Upper lobe of right lung (tissue), 1 donor: ENCODE results near the gene SECTM1. TPM values are rescaled to one million over a fixed set of nuclear protein-coding genes. Genes with fewer than 3 reads are reported as not detected.

Experiments used
- ATAC-seq: fragments of 200-7000 bp; cut with Tn5 transposase; one replicate; pipeline ENCODE4 v1.9.1; 2020; ENCODE audit warnings: mild to moderate bottlenecking, moderate library complexity
- DNase-seq: peaks from one replicate; pipeline ENCODE4 v3.0.0-alpha.2; 2020
- H3K27ac ChIP-seq: fragments of 200-600 bp; one replicate; pipeline ENCODE4 v1.8.0; 2022
- H3K27me3 ChIP-seq: fragments of 200-600 bp; one replicate; pipeline ENCODE4 v1.8.0; 2022; ENCODE audit warnings: mild to moderate bottlenecking
- H3K36me3 ChIP-seq: fragments of 200-600 bp; one replicate; pipeline ENCODE4 v1.8.0; 2022
- H3K4me1 ChIP-seq: fragments of 200-600 bp; one replicate; pipeline ENCODE4 v1.8.0; 2022
- H3K4me3 ChIP-seq: fragments of 200-600 bp; one replicate; pipeline ENCODE4 v1.8.0; 2022; ENCODE audit warnings: mild to moderate bottlenecking
- H3K9me3 ChIP-seq: fragments of 200-600 bp; one replicate; pipeline ENCODE4 v1.8.0; 2022
- intact Hi-C: fragments of 100-400 bp; cut with DNase I; formaldehyde crosslinking; loops from one replicate; pipeline ENCODE4 v1.11.0; 2022
- total RNA-seq: library from RNA; stranded (reverse); fragmentation: NEBNext Ultra II Directional; extraction: Animal tissue kit (Norgen Biotek cat#: 25700); gene quantifications from one replicate; pipeline ENCODE4 v1.2.1, GENCODE V29; 2021
- TF ChIP-seq, protein P1 (sequence below): fragments of 200-600 bp; IDR thresholded peaks from one replicate; pipeline ENCODE4 v1.8.0; 2022; ENCODE audit warnings: antibody characterized with exemption
- donor health status: DM: no; HTN: yes; CAD: no; lungs with severe emphysema.

The SECTM1 gene
- total RNA-seq, 1 donor from 2014 or later = 26.4 TPM

DNA sequence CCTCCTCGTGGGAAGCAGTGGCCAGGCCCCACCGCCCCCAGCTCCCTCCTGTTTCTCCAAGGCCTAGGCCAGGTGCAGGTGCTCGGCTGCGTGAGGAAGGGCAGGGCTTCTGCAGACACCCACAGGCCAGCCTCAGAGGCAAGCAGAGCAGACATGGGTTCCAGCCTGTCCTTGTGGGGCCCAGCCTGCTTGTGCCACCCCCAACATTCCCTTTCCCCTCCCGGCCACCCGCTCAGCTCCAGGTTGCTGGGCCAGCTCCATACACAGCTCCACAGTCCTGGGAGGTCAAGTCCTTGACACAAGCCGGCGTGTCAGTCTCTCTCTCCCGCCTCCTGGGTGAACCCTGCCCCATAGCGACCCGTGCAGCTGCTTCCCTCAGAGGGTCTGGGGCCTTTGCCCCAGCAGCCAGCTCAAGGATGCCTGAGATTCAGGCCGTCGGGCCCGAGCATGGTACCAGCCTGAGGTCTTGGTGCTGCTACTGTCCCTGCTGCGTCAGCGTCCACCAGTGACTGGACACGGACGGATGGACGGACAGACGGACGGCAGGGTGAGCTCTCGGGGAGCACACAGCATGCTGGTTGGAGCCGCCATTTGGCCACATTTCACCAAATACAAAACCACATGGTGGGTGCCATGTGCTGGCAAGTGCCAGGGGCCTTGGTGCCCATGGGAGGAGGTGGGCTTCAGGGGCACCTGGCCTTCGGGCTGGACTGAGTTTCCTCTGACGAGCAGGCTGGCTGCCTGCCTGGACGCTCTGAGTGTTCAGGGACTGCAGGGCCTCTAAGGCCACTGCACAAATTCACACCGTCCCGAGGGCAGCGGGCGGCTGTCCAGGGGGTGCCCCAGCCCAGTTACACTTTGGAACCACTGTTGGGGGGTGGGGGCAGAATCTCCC, 8.0 kb downstream of the SECTM1 start:
- H3K27me3 ChIP-seq = no peaks in the 10 kb centered on the region
- no peak overlapping the region for H3K4me3 ChIP-seq
- no peak for ATAC-seq
- H3K27ac ChIP-seq = no peak overlapping the region
- peaks cover 15% of the 10 kb centered on the region for H3K4me1 ChIP-seq
- H3K36me3 ChIP-seq = no peaks in the 10 kb centered on the region
- intact Hi-C loops = no loop called here
- peak; percentile 63 for DNase-seq
- TF ChIP-seq, protein P1, sequence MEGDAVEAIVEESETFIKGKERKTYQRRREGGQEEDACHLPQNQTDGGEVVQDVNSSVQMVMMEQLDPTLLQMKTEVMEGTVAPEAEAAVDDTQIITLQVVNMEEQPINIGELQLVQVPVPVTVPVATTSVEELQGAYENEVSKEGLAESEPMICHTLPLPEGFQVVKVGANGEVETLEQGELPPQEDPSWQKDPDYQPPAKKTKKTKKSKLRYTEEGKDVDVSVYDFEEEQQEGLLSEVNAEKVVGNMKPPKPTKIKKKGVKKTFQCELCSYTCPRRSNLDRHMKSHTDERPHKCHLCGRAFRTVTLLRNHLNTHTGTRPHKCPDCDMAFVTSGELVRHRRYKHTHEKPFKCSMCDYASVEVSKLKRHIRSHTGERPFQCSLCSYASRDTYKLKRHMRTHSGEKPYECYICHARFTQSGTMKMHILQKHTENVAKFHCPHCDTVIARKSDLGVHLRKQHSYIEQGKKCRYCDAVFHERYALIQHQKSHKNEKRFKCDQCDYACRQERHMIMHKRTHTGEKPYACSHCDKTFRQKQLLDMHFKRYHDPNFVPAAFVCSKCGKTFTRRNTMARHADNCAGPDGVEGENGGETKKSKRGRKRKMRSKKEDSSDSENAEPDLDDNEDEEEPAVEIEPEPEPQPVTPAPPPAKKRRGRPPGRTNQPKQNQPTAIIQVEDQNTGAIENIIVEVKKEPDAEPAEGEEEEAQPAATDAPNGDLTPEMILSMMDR = no peak
- no peaks in the 10 kb centered on the region for H3K9me3 ChIP-seq

DNA sequence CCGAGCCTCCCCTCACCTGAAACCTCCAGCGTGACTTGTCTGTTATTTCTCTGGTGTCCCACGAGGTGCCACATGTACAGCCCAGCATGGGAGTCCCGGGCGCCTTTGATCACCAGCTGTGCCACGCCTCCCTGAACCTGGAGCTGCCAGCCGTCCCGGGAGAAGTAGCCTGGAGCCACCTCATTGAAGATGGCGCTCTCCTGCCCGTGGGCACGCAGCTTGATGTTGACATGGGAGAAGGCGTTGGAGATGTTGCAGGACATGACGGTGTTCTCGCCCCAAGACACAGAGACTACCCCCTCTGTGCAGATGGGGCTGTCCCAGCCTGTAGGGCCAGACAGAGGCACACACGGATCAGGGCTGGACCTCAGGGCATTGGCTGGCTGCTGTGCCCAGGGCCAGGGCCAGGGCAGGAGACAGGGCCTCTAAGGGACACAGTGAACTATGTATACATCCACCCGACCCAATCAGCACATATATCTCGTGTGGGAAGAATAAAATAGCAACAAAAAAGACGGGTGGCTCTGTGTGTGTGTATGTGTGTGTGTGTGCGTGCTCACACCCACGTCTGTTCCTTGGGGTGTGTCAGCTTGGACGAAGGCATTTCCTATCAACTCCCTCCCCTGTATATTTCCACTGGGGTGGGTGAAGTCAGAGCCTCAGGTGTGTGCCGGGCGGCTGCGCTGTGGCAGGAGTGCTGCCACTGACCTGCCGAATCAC, 8.8 kb downstream of the SECTM1 start:
- H3K27me3 ChIP-seq = no peaks in the 10 kb centered on the region
- no peak for ATAC-seq
- H3K27ac ChIP-seq = no peak overlapping the region
- intact Hi-C loops = loop anchor here (5.0 kb wide), 1 partner anchor 87 kb away; no protein-coding TSS in a partner anchor
- H3K36me3 ChIP-seq = no peaks in the 10 kb centered on the region
- H3K4me3 ChIP-seq = no peak overlapping the region
- peaks cover 8% of the 10 kb centered on the region for H3K4me1 ChIP-seq
- H3K9me3 ChIP-seq = no peaks in the 10 kb centered on the region
- DNase-seq = peak; percentile 61
- TF ChIP-seq, protein P1 = no peak

DNA sequence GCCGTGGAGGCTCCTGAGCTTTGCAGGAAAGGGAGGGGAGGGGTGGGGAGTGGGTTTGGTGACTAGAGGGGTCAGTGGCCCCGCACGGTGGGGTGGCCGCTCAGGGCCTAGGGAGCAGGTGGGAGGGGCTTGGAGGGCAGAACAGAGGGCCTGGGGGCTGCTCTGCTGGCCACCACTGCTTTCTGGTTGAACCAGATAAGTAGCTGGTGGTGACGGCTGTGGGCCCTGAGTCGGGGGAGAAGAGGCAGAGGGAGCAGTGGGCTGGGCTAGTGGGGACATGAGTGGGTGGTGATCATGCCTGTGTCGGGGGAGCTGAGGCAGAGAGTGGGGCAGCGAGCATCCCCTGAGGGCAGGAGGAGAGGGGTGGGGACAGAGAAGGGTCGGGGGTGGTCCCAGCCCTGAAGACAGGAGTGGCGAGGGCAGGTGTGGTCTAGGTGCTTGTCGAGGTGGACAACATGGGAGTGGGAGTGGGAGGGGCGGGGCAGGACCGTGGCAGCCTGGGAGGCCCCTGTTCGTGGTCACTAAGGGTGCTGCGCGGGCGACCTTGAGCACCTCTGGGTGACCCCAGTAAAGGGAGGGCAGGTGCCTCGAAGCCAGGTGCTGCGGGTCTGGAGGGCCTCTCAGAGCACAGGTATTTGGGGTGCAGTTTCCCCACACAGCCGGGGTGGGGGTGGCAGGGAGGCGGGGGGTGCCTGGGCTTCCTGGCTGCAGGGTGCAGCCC, 9.9 kb downstream of the SECTM1 start:
- H3K9me3 ChIP-seq = no peaks in the 10 kb centered on the region
- H3K4me1 ChIP-seq = peaks cover 8% of the 10 kb centered on the region
- intact Hi-C loops = loop anchor here (5.0 kb wide), 1 partner anchor 86 kb away; no protein-coding TSS in a partner anchor
- H3K36me3 ChIP-seq = no peaks in the 10 kb centered on the region
- no peak overlapping the region for H3K27ac ChIP-seq
- H3K4me3 ChIP-seq = no peak overlapping the region
- ATAC-seq (no peak), DNase-seq (peak; percentile 62)
- TF ChIP-seq, protein P1 = no peak
- no peaks in the 10 kb centered on the region for H3K27me3 ChIP-seq

DNA sequence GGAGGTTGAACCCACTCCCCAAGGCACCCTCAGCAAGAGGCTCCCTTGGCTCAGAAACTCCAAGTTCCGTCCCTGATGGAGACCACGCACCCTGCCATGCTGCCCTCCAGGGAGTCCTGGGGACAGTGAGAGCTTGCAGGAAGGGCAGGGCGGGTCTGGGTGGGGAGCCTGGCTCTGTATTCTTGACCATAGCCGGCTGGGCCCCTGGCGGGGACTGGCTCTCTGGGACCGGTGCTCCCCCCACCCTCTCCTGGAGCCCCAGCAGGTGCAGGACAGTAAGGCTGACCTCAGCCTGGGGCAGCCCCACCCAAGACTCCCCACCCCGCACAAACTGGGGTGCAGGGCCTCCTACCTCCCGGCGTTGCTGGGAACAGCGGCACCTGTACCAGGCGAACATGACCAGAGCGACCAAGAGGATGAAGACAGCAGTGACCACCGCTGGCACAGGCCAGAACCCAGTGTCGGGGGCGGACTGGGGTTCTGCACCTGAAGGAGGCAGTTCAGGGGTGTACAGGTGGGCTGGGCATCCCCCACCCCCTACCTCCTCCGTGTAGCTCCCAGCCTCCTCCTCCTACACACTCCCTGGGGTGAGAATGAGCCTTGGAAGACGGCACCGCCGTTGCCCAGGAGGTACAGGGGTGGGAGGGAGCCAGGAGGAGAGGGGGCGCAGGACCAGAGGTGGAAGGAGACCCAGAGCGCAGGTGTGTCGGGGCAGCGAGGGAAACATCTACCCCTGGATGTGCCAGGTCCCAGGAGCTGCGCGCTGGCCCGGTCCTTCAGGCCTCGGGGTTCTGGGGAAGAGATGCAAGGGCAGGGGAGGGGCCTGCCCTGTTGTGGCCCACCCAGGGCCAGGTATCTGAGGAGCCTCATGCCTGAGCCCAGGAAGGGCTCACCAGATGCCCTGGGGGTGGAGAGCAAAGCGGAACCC, 10.8 kb downstream of the SECTM1 start:
- Histone ChIP-seq H3K27me3 (no peaks in the 10 kb centered on the region), H3K4me1 (peaks cover 8% of the 10 kb centered on the region), H3K4me3 (no peak overlapping the region), H3K36me3 (no peaks in the 10 kb centered on the region), H3K27ac (no peak overlapping the region), H3K9me3 (no peaks in the 10 kb centered on the region)
- ATAC-seq (no peak), DNase-seq (peak; percentile 62)
- intact Hi-C loops = loop anchor here (5.0 kb wide), 1 partner anchor 85 kb away; no protein-coding TSS in a partner anchor
- TF ChIP-seq, protein P1 = no peak
